Spleen (tissue), 11 donors: ENCODE measurements around the gene BMP6. TPM values are rescaled to one million over a fixed set of nuclear protein-coding genes. Genes with fewer than 3 reads are reported as not detected.

ENCODE experiments used
- DNase-seq: peaks from one replicate; pipeline ENCODE4 v3.0.0-alpha.2; 2020
- H3K27ac ChIP-seq, 8 donors: fragments of 200-600 bp; sonication (generic) in 7 of 8; 1 replicate in 4 of 8; 2 replicates in 4 of 8; pipeline versions ENCODE4 v1.5.0 to v1.8.0; 2016 to 2021; ENCODE audit warnings: inconsistent platforms in 4 of 8, mild to moderate bottlenecking in 4 of 8, moderate library complexity in 1 of 8
- H3K27me3 ChIP-seq, 7 donors: fragments of 200-600 bp; sonication (generic) in 6 of 7; replicated peaks in 1 of 7; 1 replicate in 4 of 7; 2 replicates in 3 of 7; pipeline versions ENCODE4 v1.5.0 to v1.8.0; 2016 to 2021; ENCODE audit warnings: inconsistent platforms in 3 of 7, mild to moderate bottlenecking in 1 of 7
- H3K36me3 ChIP-seq, 6 donors: fragments of 200-600 bp; sonication (generic) in 5 of 6; 1 replicate in 4 of 6; 2 replicates in 2 of 6; pipeline versions ENCODE4 v1.5.0 to v1.8.0; 2016 to 2021; ENCODE audit warnings: inconsistent platforms in 2 of 6
- H3K4me1 ChIP-seq, 6 donors: fragments of 200-600 bp; sonication (generic) in 5 of 6; 1 replicate in 3 of 6; 2 replicates in 3 of 6; pipeline versions ENCODE4 v1.5.0 to v1.8.0; 2016 to 2021; ENCODE audit warnings: inconsistent platforms in 3 of 6
- H3K4me3 ChIP-seq, 8 donors: fragments of 200-600 bp; sonication (generic) in 7 of 8; 1 replicate in 4 of 8; 2 replicates in 4 of 8; pipeline versions ENCODE4 v1.5.0 to v1.8.0; 2016 to 2021; ENCODE audit warnings: inconsistent platforms in 4 of 8, mild to moderate bottlenecking in 4 of 8, moderate library complexity in 2 of 8
- H3K9me3 ChIP-seq, 8 donors: fragments of 200-600 bp; sonication (generic) in 7 of 8; 1 replicate in 4 of 8; 2 replicates in 4 of 8; pipeline versions ENCODE4 v1.5.0 to v1.8.0; 2016 to 2021; ENCODE audit warnings: inconsistent platforms in 4 of 8
- POLR2A ChIP-seq, 3 donors: fragments of 450-650 bp; IDR thresholded peaks; one replicate each; pipeline ENCODE4 v1.5.1; 2017; ENCODE audit warnings: antibody characterized with exemption in 3 of 3, mild to moderate bottlenecking in 1 of 3
- POLR2AphosphoS5 ChIP-seq, 3 donors: sonication (generic); formaldehyde crosslinking; IDR thresholded peaks; one replicate each; pipeline ENCODE4 v1.5.1; 2017; ENCODE audit warnings: antibody characterized with exemption in 3 of 3
- WGBS, 5 donors: extraction: QIAGEN DNeasy Blood & Tissue Kit in 3 of 5; methylation state at CpG; one replicate each; pipeline versions ENCODE4 v1.1.5 to v1.1.7; 2013 to 2018; 5-methylcytosine and 5-hydroxymethylcytosine counted together
- intact Hi-C: fragments of 100-400 bp; cut with DNase I; formaldehyde crosslinking; loops from one replicate; pipeline ENCODE4 v1.15.0; 2023; ENCODE audit warnings: low total_unique reads
- polyA plus RNA-seq, 3 donors: library from polyadenylated mRNA; stranded (reverse); fragments of 200-250 nt; gene quantifications; one replicate each; pipeline ENCODE4 v1.2.1, GENCODE V29; 2013
- total RNA-seq, 7 donors: library from RNA; depleted of rRNA in 3 of 7; stranded (reverse); fragments of >200 nt in 3 of 7; fragmentation: NEBNext Ultra II Directional in 4 of 7; extraction: Animal tissue kit (Norgen Biotek cat#: 25700) in 4 of 7; gene quantifications; one replicate each; pipeline versions ENCODE4 v1.1.0 to v1.2.1, GENCODE V29; 2016 to 2021
- TF ChIP-seq, protein P1 (sequence below), 11 experiments: fragments of 200-600 bp in 7 of 11; fragments of 450-650 bp in 4 of 11; sonication (generic) in 4 of 11; IDR thresholded peaks in 8 of 11; conservative IDR thresholded peaks in 3 of 11; 1 replicate in 7 of 11; 2 replicates in 4 of 11; pipeline versions ENCODE4 v1.4.0 to v1.8.0; 2016 to 2021; ENCODE audit warnings: antibody characterized with exemption in 11 of 11, inconsistent platforms in 4 of 11, mild to moderate bottlenecking in 1 of 11
- donor health status: healthy with polysubstance abuse.
- donor health status: DM: no; HTN: no; CAD: no; lungs with moderate emphysema.
- donor health status: DM: no; HTN: no; CAD: no.
- donor health status: Bipolar disorder and iron deficiency.
- donor health status: healthy.
- donor health status: DM: no; HTN: no; CAD: no.
- donor health status: DM: yes; HTN: yes; CAD: no.

Gene BMP6
- total and polyA plus RNA-seq, 10 donors = 0.58 to 6.9 (median 4.8) TPM

DNA sequence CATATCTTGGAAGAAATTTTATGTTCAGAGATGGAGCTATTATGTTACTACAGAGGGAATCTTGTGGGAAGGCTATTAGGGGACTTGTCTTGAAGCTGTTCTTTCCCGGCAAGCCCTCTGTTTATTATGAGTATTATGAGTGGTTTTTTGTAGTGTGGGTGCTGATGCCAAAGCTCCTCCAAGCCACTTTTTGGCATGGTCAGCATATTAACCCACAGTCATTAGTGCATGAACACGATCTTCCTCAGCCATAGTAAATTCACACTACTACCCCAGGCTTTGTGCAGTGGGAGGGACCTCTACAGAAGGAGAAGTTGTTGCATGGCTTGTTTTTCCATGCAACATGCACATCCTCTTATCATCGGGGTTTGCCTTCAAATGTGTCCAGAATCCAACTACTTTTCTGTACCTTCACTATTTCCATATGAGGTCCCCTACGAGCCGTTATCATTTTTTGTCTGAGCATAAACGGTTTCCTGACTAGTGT lies 6.5 kb upstream of the BMP6 start:
- Histone ChIP-seq H3K4me1 (peaks cover 0 to 18% (median 7%) of the 10 kb centered on the region in 6 donors), H3K27ac (no peak overlapping the region), H3K4me3 (no peak overlapping the region), H3K36me3 (no peaks in the 10 kb centered on the region), H3K9me3 (peaks cover 0 to 27% (median 14%) of the 10 kb centered on the region in 8 donors), H3K27me3 (peaks cover 0 to 29% (median 4%) of the 10 kb centered on the region in 7 donors)
- intact Hi-C loops = no loop called here
- no peak for DNase-seq
- TF ChIP-seq, protein P1, sequence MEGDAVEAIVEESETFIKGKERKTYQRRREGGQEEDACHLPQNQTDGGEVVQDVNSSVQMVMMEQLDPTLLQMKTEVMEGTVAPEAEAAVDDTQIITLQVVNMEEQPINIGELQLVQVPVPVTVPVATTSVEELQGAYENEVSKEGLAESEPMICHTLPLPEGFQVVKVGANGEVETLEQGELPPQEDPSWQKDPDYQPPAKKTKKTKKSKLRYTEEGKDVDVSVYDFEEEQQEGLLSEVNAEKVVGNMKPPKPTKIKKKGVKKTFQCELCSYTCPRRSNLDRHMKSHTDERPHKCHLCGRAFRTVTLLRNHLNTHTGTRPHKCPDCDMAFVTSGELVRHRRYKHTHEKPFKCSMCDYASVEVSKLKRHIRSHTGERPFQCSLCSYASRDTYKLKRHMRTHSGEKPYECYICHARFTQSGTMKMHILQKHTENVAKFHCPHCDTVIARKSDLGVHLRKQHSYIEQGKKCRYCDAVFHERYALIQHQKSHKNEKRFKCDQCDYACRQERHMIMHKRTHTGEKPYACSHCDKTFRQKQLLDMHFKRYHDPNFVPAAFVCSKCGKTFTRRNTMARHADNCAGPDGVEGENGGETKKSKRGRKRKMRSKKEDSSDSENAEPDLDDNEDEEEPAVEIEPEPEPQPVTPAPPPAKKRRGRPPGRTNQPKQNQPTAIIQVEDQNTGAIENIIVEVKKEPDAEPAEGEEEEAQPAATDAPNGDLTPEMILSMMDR (IDR thresholded peaks at IDR 0.05 in 8 of 11, conservative IDR thresholded peaks at IDR 0.05 in 3 of 11) = no peak
- TF ChIP-seq POLR2AphosphoS5 (IDR thresholded peaks at IDR 0.05) (no peak), POLR2A (IDR thresholded peaks at IDR 0.05) (no peak)
- WGBS, 5 donors = 66 to 69% (median 67%) methylated on average over 6 of the region's 6 CpGs

DNA sequence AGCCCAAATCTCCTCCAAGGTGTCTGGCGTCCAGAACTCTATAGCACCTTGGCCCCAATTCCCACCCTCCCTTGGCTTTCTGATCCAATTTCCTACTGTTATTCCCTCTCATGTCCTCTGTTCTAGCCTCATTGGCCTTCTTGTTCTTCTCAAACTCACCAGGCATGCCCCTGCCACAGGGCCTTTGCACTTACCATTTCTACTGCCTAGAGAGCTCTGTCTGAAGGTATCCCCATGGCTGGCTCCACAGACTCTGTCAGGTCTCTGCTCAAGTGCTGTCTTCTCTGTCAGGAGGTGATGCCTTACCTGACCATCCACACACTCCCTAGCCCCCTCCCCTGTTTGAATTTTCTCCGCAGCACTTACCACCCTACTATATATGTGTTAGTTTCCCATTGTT lies 5.6 kb upstream of the BMP6 start:
- peaks cover 0 to 38% (median 5%) of the 10 kb centered on the region in 7 donors for H3K27me3 ChIP-seq
- TF ChIP-seq POLR2A (IDR thresholded peaks at IDR 0.05) = no peak
- TF ChIP-seq POLR2AphosphoS5 (IDR thresholded peaks at IDR 0.05) = no peak
- TF ChIP-seq, protein P1 (IDR thresholded peaks at IDR 0.05 in 8 of 11, conservative IDR thresholded peaks at IDR 0.05 in 3 of 11) = no peak
- peaks cover 0 to 20% (median 8%) of the 10 kb centered on the region in 6 donors for H3K4me1 ChIP-seq
- no peak for DNase-seq
- 93 to 96% (median 95%) methylated on average over 2 of the region's 2 CpGs for WGBS, 5 donors
- peaks cover 0 to 23% (median 14%) of the 10 kb centered on the region in 8 donors for H3K9me3 ChIP-seq
- H3K4me3 ChIP-seq = no peak overlapping the region
- H3K36me3 ChIP-seq = no peaks in the 10 kb centered on the region
- H3K27ac ChIP-seq = no peak overlapping the region
- intact Hi-C loops = loop anchor here (5.0 kb wide), 2 partner anchors 272 to 502 kb away; no protein-coding TSS in a partner anchor

DNA sequence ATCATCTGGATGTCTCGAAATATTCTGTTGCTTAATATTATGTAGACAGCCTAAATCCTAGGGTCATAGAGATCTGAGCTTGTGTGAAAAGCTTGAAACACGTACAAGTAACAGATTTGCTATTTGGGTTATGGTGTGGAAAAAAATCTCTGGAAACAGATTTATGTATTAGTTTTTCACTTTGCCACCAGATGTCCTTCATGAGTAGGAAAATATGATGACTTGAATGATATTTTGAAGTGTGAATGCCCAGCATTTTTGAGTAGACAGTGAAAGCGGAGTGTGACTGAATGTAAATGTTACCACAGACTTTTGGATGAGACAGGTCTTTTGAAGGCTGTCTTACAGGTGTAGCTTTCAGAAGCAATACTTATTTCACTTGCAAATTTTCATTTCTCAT lies 4.2 kb upstream of the BMP6 start:
- no peak overlapping the region for H3K27ac ChIP-seq
- H3K4me1 ChIP-seq = peaks cover 9 to 33% (median 21%) of the 10 kb centered on the region in 6 donors
- peaks cover 0 to 11% (median 7%) of the 10 kb centered on the region in 8 donors for H3K9me3 ChIP-seq
- no peaks in the 10 kb centered on the region for H3K36me3 ChIP-seq
- WGBS, 5 donors = 22 to 48% (median 26%) methylated on average over 3 of the region's 3 CpGs
- H3K27me3 ChIP-seq = peaks cover 0 to 51% (median 18%) of the 10 kb centered on the region in 7 donors
- intact Hi-C loops = loop anchor here (5.0 kb wide), 2 partner anchors 271 to 501 kb away; no protein-coding TSS in a partner anchor
- TF ChIP-seq POLR2A (IDR thresholded peaks at IDR 0.05) = no peak
- TF ChIP-seq, protein P1 (IDR thresholded peaks at IDR 0.05 in 8 of 11, conservative IDR thresholded peaks at IDR 0.05 in 3 of 11) = peak in 6 of 11 experiments; percentile 9 to 34 (median 26)
- no peak for DNase-seq
- no peak overlapping the region for H3K4me3 ChIP-seq

DNA sequence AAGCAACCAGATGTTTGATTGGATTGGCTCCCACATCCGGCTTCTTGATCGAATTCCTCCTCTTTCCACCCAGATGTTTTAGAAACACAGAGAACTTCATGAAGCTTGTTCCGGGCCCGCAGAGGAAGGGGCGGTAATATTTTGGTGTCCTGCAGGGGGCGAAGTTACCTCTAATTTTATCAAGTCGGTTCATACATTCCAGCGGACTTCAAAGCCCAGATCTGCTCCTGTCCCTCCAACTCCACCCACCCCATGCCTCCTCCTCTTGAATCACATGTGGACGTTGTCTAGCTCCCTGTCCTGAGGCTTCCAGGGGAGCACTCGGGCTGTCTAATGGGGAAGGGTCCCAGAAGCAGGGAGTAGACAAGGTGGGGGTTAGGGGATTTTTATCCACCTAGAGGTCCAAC lies 2.9 kb upstream of the BMP6 start:
- peaks cover 0 to under 1% (median 0%) of the 10 kb centered on the region in 8 donors for H3K9me3 ChIP-seq
- WGBS, 5 donors = 1 to 3% (median 2%) methylated on average over 10 of the region's 10 CpGs
- no peak overlapping the region for H3K27ac ChIP-seq
- peak; percentile 86 for DNase-seq
- intact Hi-C loops = loop anchor here (5.0 kb wide), 2 partner anchors 269 to 499 kb away; no protein-coding TSS in a partner anchor
- no peak overlapping the region for H3K4me3 ChIP-seq
- TF ChIP-seq, protein P1 (IDR thresholded peaks at IDR 0.05 in 8 of 11, conservative IDR thresholded peaks at IDR 0.05 in 3 of 11) = peak; percentile 41 to 76 (median 68)
- no peak for TF ChIP-seq POLR2A (IDR thresholded peaks at IDR 0.05)
- no peaks in the 10 kb centered on the region for H3K36me3 ChIP-seq
- H3K4me1 ChIP-seq = peaks cover 17 to 46% (median 34%) of the 10 kb centered on the region in 6 donors
- peaks cover 4 to 65% (median 30%) of the 10 kb centered on the region in 7 donors for H3K27me3 ChIP-seq
